Thoracic aorta (tissue), 2 donors: ENCODE measurements around the gene SRC. TPM values are rescaled to one million over a fixed set of nuclear protein-coding genes. Genes with fewer than 3 reads are reported as not detected.

Source experiments
- ATAC-seq: fragments of 150-250 bp; one replicate; pipeline ENCODE4 v1.8.0; 2017; ENCODE audit warnings: low read depth; ENCODE audit not compliant: insufficient number of reproducible peaks, low FRiP score
- DNase-seq: peaks from one replicate; pipeline ENCODE4 v3.0.0-alpha.2; 2020; ENCODE audit warnings: low spot score
- H3K27ac ChIP-seq, 2 donors: fragments of 200-600 bp; sonication (generic); 1 replicate in 1 of 2; 2 replicates in 1 of 2; pipeline ENCODE4 v1.5.1; 2016; ENCODE audit warnings: mild to moderate bottlenecking in 2 of 2, moderate library complexity in 2 of 2
- H3K27me3 ChIP-seq: fragments of 200-600 bp; sonication (generic); replicated peaks from 2 replicates; pipeline ENCODE4 v1.6.0; 2016; ENCODE audit warnings: mild to moderate bottlenecking; ENCODE audit not compliant: insufficient read depth
- H3K36me3 ChIP-seq: fragments of 200-600 bp; sonication (generic); one replicate; pipeline ENCODE4 v1.5.1; 2016
- H3K4me1 ChIP-seq, 2 donors: fragments of 200-600 bp; sonication (generic); 1 replicate in 1 of 2; 2 replicates in 1 of 2; pipeline versions ENCODE4 v1.5.1 to v1.6.0; 2016; ENCODE audit warnings: low read depth in 2 of 2, mild to moderate bottlenecking in 1 of 2; ENCODE audit not compliant: control insufficient read depth in 1 of 2
- H3K4me3 ChIP-seq: fragments of 200-600 bp; sonication (generic); 2 replicates; pipeline ENCODE4 v1.5.1; 2016; ENCODE audit warnings: mild to moderate bottlenecking
- H3K9me3 ChIP-seq: fragments of 200-600 bp; sonication (generic); 2 replicates; pipeline ENCODE4 v1.5.1; 2016
- total RNA-seq, 2 donors: library from RNA; depleted of rRNA; stranded (reverse); fragments of >200 nt; gene quantifications; one replicate each; pipeline versions ENCODE4 v1.1.0 to v1.2.3, GENCODE V29; 2016
- TF ChIP-seq, protein P1 (sequence below): fragments of 200-600 bp; sonication (generic); IDR thresholded peaks from one replicate; pipeline ENCODE4 v1.5.1; 2019; ENCODE audit warnings: antibody characterized with exemption

The SRC gene
- total RNA-seq, 2 donors from 2014 or later, result 80.3 to 89.0 TPM

- TF ChIP-seq, protein P1, sequence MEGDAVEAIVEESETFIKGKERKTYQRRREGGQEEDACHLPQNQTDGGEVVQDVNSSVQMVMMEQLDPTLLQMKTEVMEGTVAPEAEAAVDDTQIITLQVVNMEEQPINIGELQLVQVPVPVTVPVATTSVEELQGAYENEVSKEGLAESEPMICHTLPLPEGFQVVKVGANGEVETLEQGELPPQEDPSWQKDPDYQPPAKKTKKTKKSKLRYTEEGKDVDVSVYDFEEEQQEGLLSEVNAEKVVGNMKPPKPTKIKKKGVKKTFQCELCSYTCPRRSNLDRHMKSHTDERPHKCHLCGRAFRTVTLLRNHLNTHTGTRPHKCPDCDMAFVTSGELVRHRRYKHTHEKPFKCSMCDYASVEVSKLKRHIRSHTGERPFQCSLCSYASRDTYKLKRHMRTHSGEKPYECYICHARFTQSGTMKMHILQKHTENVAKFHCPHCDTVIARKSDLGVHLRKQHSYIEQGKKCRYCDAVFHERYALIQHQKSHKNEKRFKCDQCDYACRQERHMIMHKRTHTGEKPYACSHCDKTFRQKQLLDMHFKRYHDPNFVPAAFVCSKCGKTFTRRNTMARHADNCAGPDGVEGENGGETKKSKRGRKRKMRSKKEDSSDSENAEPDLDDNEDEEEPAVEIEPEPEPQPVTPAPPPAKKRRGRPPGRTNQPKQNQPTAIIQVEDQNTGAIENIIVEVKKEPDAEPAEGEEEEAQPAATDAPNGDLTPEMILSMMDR, result no peak
- Histone ChIP-seq H3K27ac (peak overlapping the region; percentile 85 to 92), H3K4me3 (peak overlapping the region; percentile 18), H3K27me3 (no peaks in the 10 kb centered on the region), H3K9me3 (no peaks in the 10 kb centered on the region), H3K4me1 (peaks cover 25 to 74% of the 10 kb centered on the region in 2 donors), H3K36me3 (no peaks in the 10 kb centered on the region)
- DNase-seq (no peak), ATAC-seq (no peak)
These were observed 3.0 kb downstream of the SRC start for GRCh38 chr20:37348792-37349516.

- Histone ChIP-seq H3K4me1 (peaks cover 25 to 82% of the 10 kb centered on the region in 2 donors), H3K9me3 (no peaks in the 10 kb centered on the region), H3K27me3 (no peaks in the 10 kb centered on the region), H3K27ac (peak overlapping the region; percentile 64 to 92), H3K36me3 (no peaks in the 10 kb centered on the region), H3K4me3 (peak overlapping the region; percentile 18)
- TF ChIP-seq, protein P1, result no peak
- peak; percentile 58 for ATAC-seq
- DNase-seq, result no peak
These were observed 3.9 kb downstream of the SRC start for GRCh38 chr20:37349517-37350491.

DNA sequence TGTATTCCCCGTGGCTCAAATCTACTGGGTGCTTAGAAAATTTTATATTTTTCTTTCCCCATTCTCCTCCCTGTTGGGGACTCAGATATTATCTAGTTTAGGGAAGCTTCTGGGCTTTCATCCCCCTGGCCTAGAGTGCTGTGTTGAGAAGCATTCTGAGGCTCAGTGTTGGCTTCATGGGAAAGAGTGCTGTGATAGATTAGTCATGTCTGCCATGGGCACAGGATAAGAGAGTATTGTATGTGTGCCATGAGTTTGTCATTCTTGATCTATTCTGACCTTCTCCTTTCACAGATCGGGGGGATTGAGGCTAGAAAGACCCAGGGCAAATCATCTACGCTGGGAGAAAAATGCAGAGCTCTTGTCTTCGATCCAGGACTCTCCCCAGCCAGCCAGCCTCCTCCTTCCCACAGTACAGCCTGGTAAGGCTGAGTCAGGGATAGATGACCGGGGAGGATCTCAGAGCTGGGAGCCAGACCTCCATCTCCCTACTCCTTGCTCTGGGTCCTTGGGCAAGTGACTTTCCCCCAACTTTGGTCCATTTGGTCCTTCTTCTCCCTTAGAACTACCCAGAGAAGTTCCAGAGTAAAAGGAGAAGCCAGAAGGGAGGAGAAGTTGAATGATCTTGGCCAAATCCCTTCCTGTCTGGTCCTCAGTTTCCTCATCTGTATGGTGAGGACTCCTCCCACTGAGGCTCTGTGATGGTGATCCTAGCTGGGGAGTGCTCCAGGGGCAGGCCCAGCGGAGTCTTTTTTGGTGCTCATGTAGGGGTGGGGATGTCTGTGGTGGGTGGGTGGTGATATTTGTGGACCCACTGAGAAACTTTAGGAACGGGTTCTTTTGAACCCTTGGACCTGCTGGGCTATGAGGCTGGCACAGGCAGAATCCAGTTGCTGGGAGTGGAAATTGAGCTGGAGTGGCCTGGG, 5.0 kb downstream of the SRC start:
- H3K27me3 ChIP-seq, result no peaks in the 10 kb centered on the region
- DNase-seq (no peak), ATAC-seq (no peak)
- H3K27ac ChIP-seq, result peak overlapping the region; percentile 64 to 92
- H3K4me1 ChIP-seq, result peaks cover 32 to 87% of the 10 kb centered on the region in 2 donors
- no peak overlapping the region for H3K4me3 ChIP-seq
- H3K9me3 ChIP-seq, result no peaks in the 10 kb centered on the region
- TF ChIP-seq, protein P1, result no peak
- H3K36me3 ChIP-seq, result no peaks in the 10 kb centered on the region

DNA sequence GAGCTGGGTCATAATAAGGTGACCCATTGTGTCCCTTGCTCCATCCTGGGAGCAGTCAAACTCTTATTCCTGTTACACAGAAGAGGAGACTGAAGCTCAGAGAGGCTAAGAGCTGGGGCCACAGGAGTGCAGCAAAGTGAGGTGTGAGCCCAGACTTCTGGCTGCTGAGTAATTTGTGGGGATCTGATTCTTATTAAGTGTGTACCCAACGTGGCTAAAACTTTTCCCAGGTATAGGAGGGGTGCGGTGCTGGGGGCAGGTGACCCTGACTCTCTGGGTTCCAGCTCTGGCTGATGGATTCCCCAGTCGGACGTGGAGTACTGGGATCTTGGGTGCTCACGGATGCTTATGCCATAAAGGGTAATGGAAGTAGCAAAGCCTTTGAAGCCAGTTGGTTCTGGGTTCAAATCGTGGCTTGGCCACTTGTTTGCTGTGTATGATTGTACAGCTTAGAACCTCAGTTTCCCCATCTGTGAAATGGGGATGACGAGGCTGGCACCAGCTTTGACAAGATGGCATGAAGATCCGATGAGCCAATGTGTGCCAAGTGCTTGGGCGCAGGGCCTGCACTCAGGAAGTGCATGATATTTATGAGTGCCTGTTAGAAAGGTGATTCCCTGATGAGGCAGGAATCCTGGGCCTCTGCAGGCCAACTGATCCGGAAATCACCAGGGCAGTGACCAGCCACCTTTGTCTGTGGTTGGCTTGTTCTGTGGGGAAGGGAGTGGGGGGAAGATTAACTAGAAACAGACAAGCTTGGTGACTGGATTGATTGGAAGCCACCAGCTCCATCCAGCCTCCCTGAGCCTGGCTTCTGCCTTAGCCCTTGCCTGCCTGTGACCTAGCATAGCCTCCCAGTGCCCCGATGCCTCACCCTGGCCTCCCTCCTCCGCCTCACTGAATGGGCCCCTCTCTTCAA, 6.0 kb downstream of the SRC start:
- no peaks in the 10 kb centered on the region for H3K36me3 ChIP-seq
- ATAC-seq (no peak), DNase-seq (no peak)
- TF ChIP-seq, protein P1, result no peak
- no peak overlapping the region for H3K27ac ChIP-seq
- no peak overlapping the region for H3K4me3 ChIP-seq
- H3K4me1 ChIP-seq, result peaks cover 42 to 95% of the 10 kb centered on the region in 2 donors
- no peaks in the 10 kb centered on the region for H3K27me3 ChIP-seq
- H3K9me3 ChIP-seq, result no peaks in the 10 kb centered on the region
